Measurements from ENCODE around the gene CPOX.

DNA sequence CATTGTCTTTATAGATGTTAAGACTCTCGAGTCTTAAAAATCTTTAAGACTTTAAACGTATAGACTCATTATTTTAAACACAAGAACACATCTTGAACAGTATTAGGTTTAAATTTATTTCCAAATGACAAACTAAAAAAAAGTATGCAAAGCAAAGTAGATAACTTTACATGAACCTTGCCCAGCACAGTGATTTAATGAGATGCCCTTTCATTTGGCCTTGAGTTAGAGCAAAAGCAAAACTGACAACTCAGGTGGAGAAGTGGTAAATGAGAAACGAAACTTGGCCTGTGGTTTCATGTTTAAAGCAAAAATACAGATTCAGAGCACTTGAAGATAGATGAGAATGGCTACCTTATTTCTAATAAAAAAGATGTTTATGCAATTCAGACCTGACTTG is 53.1 kb downstream of the CPOX start:
- TF ChIP-seq, protein P1, sequence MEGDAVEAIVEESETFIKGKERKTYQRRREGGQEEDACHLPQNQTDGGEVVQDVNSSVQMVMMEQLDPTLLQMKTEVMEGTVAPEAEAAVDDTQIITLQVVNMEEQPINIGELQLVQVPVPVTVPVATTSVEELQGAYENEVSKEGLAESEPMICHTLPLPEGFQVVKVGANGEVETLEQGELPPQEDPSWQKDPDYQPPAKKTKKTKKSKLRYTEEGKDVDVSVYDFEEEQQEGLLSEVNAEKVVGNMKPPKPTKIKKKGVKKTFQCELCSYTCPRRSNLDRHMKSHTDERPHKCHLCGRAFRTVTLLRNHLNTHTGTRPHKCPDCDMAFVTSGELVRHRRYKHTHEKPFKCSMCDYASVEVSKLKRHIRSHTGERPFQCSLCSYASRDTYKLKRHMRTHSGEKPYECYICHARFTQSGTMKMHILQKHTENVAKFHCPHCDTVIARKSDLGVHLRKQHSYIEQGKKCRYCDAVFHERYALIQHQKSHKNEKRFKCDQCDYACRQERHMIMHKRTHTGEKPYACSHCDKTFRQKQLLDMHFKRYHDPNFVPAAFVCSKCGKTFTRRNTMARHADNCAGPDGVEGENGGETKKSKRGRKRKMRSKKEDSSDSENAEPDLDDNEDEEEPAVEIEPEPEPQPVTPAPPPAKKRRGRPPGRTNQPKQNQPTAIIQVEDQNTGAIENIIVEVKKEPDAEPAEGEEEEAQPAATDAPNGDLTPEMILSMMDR (IDR thresholded peaks at IDR 0.05): no peak
- no peak for TF ChIP-seq POLR2A (IDR thresholded peaks at IDR 0.05)

All from heart left ventricle (tissue), 13 donors.